Left ventricle myocardium inferior (tissue), 1 donor: ENCODE measurements around the gene STK32C. TPM values are rescaled to one million over a fixed set of nuclear protein-coding genes. Genes with fewer than 3 reads are reported as not detected.

Experiments
- DNase-seq: peaks from one replicate; pipeline ENCODE4 v3.0.0-alpha.2; 2020
- H3K27ac ChIP-seq: fragments of 200-600 bp; replicated peaks from 2 replicates; pipeline ENCODE4 v1.8.0; 2021
- H3K27me3 ChIP-seq: fragments of 200-600 bp; 2 replicates; pipeline ENCODE4 v1.8.0; 2021; ENCODE audit warnings: low read depth
- H3K36me3 ChIP-seq: fragments of 200-600 bp; 2 replicates; pipeline ENCODE4 v1.8.0; 2021
- H3K4me1 ChIP-seq: fragments of 200-600 bp; 2 replicates; pipeline ENCODE4 v1.8.0; 2021
- H3K4me3 ChIP-seq: fragments of 200-600 bp; 2 replicates; pipeline ENCODE4 v1.8.0; 2021; ENCODE audit warnings: mild to moderate bottlenecking, moderate library complexity
- H3K9me3 ChIP-seq: fragments of 200-600 bp; replicated peaks from 2 replicates; pipeline ENCODE4 v1.8.0; 2021
- CTCF ChIP-seq: fragments of 200-600 bp; IDR thresholded peaks from 2 replicates; pipeline ENCODE4 v1.8.0; 2021; ENCODE audit warnings: antibody characterized with exemption, mild to moderate bottlenecking, borderline replicate concordance
- intact Hi-C: fragments of 100-400 bp; cut with micrococcal nuclease; formaldehyde crosslinking; loops from one replicate; pipeline ENCODE4 v1.11.0; 2022
- total RNA-seq: library from RNA; stranded (reverse); fragmentation: NEBNext Ultra II Directional; extraction: Animal tissue kit (Norgen Biotek cat#: 25700); gene quantifications from one replicate; pipeline ENCODE4 v1.2.1, GENCODE V29; 2021
- donor health status: DM: no; HTN: yes; CAD: no; lungs with severe emphysema.

Gene STK32C
- total RNA-seq, 1 donor from 2014 or later: 4.4 TPM

- Histone ChIP-seq H3K27ac (no peak overlapping the region), H3K9me3 (no peaks in the 10 kb centered on the region), H3K27me3 (no peaks in the 10 kb centered on the region), H3K36me3 (peaks cover 20% of the 10 kb centered on the region), H3K4me1 (peaks cover 6% of the 10 kb centered on the region), H3K4me3 (no peak overlapping the region)
- intact Hi-C loops: no loop called here
- no peak for TF ChIP-seq CTCF
- DNase-seq: no peak
Observed at GRCh38 chr10:132168571-132169030, 139.1 kb downstream of the STK32C start.

DNA sequence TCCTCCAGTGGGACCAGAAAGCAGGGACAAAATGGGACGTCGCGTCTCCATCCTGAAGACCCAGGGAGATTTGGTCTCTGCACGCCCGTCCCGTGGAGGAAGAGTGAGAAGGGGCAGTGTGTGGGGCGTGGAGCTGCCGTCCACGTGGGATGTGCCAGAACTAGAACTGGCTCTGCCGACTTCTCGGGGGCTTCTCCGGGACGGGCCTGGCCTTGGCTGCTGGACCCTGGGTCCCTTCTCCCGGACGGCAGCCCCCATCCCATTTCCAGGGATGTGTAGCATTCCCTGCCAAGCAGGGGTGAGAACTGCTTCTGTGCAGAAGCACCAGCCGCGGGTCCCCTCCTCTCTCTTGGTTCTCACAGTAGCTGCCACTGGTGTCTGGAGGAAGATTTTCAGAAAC, 139.8 kb downstream of the STK32C start:
- no peak for TF ChIP-seq CTCF

GRCh38 chr10:132167041-132167674, 140.6 kb downstream of the STK32C start:
- TF ChIP-seq CTCF: no peak
- no peaks in the 10 kb centered on the region for H3K27me3 ChIP-seq
- H3K4me3 ChIP-seq: no peak overlapping the region
- no peaks in the 10 kb centered on the region for H3K9me3 ChIP-seq
- peaks cover 20% of the 10 kb centered on the region for H3K36me3 ChIP-seq
- intact Hi-C loops: no loop called here
- H3K4me1 ChIP-seq: peaks cover 21% of the 10 kb centered on the region
- H3K27ac ChIP-seq: no peak overlapping the region
- no peak for DNase-seq

More for the DNA sequence above, 139.8 kb downstream of the STK32C start:
- no peak for DNase-seq
- no peak overlapping the region for H3K4me3 ChIP-seq
- H3K27ac ChIP-seq: no peak overlapping the region
- no peaks in the 10 kb centered on the region for H3K9me3 ChIP-seq
- no peaks in the 10 kb centered on the region for H3K27me3 ChIP-seq
- peaks cover 20% of the 10 kb centered on the region for H3K36me3 ChIP-seq
- intact Hi-C loops: no loop called here
- H3K4me1 ChIP-seq: peaks cover 13% of the 10 kb centered on the region

GRCh38 chr10:132166216-132166950, 141.4 kb downstream of the STK32C start:
- H3K36me3 ChIP-seq: peaks cover 20% of the 10 kb centered on the region
- no peak overlapping the region for H3K4me3 ChIP-seq
- no peaks in the 10 kb centered on the region for H3K9me3 ChIP-seq
- no peak overlapping the region for H3K27ac ChIP-seq
- no peak for TF ChIP-seq CTCF
- intact Hi-C loops: no loop called here
- peaks cover 25% of the 10 kb centered on the region for H3K4me1 ChIP-seq
- no peak for DNase-seq
- H3K27me3 ChIP-seq: no peaks in the 10 kb centered on the region

DNA sequence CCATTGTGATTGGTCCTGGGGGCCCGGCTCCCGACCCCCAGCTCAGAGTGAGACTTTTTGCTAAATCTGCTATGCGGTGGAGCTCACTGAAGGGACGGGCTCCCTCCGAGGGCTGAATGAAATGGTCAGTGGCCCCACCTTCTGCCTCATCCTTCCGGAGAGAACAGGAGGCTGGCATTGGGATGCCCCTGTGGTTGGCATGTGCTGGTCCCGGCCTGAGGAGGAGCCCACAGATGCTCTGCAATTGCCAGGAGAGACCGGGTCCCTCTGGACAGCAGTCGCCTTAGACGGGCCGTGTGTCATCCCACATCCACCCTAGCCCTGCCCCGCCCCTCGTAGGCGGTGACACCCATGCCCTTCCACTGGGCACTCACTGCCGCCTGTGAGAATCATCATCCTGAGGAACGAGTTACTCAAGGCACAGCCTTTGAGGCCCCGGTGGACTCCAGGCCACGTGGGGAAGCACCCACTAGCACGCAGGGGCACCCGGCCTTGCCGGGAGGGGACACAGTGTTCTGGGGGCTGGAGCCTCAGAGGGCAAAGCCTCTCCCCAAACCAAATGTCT, 142.3 kb downstream of the STK32C start:
- Histone ChIP-seq H3K36me3 (peaks cover 20% of the 10 kb centered on the region), H3K27me3 (no peaks in the 10 kb centered on the region), H3K4me3 (no peak overlapping the region), H3K27ac (no peak overlapping the region), H3K9me3 (no peaks in the 10 kb centered on the region), H3K4me1 (peaks cover 25% of the 10 kb centered on the region)
- intact Hi-C loops: no loop called here
- no peak for DNase-seq
- TF ChIP-seq CTCF: no peak
